Measurements from ENCODE around the gene BATF. TPM values are rescaled to one million over a fixed set of nuclear protein-coding genes. Genes with fewer than 3 reads are reported as not detected.

BATF gene
- total RNA-seq, 1 donor from 2014 or later = 1.7 TPM

GRCh38 chr14:75525969-75526368 is 3.7 kb downstream of the BATF start:
- intact Hi-C loops (cut with DNase I) = no loop called here

DNA sequence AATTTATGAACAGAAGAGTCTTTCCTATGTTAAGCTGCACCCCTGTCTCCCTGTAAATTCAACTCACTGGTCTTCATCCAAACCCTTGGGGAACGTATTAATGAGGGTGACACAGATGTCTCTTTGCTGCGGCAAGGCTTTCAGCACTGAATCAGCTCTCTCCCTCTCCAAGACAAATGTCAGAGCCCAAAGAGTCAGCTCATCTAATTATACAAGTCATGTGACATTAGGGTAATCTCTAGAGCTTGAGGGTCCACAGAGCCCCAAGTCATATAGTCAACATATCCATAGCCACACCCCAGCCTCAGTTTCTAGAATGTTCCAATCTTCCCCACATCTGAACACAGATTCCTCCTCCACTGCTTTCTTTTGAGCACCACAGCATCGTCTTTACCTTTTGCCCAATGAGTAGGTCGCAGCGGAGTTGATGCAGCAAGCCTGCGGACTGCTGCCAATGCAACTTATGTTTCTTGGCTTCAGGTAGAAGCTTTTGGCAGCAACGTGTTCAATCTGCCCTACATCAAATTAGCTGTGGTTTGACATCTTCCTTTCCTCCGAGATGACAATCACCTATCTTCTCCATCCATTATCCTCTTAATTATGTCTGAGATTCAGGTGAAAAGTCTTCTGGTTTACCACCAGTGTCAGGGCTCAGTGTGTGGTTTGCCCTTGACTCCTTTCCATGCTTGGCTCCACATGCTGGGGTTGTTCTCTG is 5.3 kb downstream of the BATF start:
- ATAC-seq (no peak), DNase-seq (ENCODE audit: low spot score) (no peak)
- intact Hi-C loops (cut with DNase I) = no loop called here

More at GRCh38 chr14:75525969-75526368, 3.7 kb downstream of the BATF start:
- ATAC-seq (no peak), DNase-seq (ENCODE audit: low spot score) (no peak)

DNA sequence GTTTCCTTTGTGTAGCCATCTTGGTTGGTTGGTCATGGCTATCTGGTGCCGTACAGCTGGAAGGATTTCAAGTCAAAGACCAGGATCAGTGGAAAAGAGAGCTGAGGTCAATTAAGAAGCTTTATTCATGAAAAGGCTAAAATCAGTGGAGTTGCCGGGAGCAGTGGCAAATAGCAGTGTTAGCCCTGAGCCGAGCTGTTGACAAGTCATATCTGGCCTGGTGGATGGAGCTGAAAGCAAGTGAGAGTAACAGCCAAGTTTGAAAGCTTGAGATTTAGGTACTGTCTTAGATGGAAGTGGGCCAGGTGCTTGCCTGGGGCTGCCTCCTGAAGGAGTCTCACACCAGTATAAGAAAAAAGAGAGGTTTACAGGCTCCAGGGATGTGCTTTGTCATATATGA is 9.0 kb downstream of the BATF start:
- intact Hi-C loops (cut with DNase I) = no loop called here

DNA sequence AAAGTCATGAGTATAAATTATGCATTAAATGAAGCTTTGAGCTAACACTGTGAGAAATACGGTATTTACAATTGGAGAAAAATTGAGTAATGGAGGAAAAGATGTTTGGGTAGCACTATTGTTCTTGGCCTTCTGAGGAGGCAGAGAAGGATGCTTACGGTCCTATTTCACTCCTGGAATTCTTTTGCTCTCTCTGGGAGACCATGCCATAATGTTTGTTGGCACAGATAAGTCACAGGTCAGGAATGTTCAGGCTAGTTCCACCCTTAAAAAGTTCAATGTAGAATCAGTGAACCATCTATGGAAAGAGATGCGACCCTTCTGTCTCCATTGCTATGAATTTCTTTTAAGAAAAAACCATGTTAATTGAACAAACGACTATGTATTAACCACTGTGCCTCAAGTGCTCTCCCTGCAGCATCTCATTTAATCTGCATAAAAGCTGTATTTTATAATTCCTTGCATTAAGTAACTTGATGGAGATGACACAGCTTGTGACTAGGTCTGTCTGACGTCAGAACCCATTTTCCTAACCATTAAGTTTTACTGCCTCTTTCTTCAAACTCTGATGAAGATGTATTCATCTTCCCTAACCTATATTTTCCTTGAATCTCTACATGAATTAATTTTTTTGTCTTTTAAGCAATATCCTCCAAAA is 9.5 kb downstream of the BATF start:
- intact Hi-C loops (cut with DNase I) = no loop called here
- DNase-seq (ENCODE audit: low spot score) = no peak
- no peak for ATAC-seq

More for the DNA sequence above, 9.0 kb downstream of the BATF start:
- no peak for ATAC-seq
- DNase-seq (ENCODE audit: low spot score) = no peak

- ATAC-seq (no peak), DNase-seq (ENCODE audit: low spot score) (no peak)
- intact Hi-C loops (cut with DNase I) = no loop called here
These were observed 11.7 kb downstream of the BATF start for GRCh38 chr14:75533791-75534555.

DNA sequence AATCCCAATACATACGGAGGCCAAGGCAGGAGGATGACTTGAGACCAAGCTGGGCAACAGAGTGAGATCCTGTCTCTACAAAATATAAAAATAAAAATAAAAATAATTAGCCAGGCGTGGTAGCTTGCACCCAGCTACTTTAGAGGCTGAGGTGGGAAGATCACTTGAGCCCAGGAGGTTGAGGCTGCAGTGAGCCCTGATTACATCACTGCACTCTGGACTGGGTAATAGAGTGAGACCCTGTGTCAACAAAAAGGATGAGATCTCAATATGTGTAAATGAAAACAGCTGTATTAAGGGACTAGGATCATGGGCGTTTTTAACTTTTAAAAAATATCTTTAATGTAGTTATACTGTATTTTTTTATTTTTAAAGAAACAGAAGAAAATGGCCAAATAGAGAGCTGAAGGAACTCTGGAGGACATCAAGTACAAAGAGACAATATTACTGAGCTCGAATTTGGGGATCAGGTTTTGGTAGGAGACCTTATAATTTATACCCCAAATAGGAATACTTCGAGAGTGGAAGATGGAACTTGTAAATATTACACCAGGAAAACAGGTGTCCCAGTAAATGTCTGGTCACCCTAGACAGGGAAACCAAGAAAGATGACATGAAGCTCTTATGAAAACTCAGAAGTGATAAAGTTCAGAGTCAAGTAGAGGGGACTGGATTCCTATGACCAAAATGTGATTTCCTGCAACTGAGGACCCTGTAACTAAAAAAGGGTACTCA is 13.1 kb downstream of the BATF start:
- no peak for ATAC-seq
- no peak for DNase-seq (ENCODE audit: low spot score)
- intact Hi-C loops (cut with DNase I) = no loop called here

DNA sequence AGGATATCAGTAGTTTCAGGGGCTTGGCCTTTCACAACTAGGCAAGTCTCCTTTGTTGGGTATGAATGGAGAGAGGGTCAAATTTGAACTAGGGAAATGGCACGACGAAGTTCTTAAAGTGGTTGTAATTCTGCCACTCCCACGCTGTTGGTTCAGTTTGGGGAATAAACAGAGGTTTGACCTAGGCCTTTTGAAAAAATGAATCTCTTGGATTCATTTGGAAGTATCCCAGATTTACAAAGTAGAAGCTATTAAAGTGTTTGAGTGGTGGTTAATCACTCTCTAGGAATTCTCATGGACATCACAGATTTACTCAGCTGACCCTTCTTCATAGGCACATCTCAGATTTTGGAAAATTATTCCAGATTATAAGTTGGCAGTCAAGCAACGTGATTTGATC is 14.8 kb downstream of the BATF start:
- DNase-seq (ENCODE audit: low spot score) (no peak), ATAC-seq (no peak)
- intact Hi-C loops (cut with DNase I) = no loop called here

GRCh38 chr14:75539162-75539560 is 16.9 kb downstream of the BATF start:
- ATAC-seq = no peak
- intact Hi-C loops (cut with DNase I) = no loop called here
- no peak for DNase-seq (ENCODE audit: low spot score)

DNA sequence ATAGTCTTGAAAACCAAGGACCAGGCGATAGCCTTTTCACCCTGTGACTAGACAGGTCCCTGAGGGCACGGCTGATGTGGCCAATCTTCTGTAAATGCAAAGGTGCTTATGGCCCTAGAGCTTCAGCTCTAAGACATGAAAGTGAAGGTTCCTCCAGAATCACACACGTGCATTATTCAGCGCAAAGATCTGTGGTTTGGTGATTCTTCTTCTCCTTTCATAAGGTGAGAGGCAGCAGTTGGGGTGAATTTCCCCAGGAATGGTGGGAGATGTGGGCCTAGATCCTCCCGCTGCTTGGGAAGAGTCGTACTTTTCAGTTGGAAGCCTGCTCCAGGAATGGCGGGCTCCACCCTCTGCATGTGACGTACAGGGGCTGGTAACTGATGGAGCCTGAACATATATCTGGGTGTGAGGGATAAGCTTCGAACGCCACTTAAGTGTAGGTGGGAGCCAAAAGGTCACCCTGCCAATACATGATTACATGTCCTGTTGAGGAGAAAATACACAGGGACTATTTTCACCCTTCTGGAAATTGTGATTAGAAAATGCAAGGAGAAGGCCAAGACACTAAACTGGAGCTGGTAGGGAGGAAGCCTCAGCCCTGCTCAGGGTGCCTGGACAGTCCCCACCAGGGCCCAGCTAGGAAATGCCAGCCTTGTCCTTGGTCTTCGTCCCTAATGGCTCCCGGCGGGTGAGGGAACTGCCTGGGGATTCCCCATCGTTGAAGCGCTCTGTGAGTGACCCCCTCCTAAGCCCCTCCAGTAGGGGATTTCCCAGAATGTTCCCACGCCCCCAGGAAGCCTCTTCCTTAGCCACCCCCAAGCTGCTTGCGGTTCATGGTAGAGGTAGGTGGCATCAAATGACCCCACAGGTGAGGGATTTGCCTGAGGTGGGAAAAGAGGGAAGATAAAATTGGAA is 17.6 kb downstream of the BATF start:
- intact Hi-C loops (cut with DNase I) = no loop called here
- no peak for DNase-seq (ENCODE audit: low spot score)
- ATAC-seq = no peak

- intact Hi-C loops (cut with DNase I) = no loop called here
- DNase-seq (ENCODE audit: low spot score) (no peak), ATAC-seq (no peak)
These were observed 18.2 kb downstream of the BATF start for GRCh38 chr14:75540479-75540851.

DNA sequence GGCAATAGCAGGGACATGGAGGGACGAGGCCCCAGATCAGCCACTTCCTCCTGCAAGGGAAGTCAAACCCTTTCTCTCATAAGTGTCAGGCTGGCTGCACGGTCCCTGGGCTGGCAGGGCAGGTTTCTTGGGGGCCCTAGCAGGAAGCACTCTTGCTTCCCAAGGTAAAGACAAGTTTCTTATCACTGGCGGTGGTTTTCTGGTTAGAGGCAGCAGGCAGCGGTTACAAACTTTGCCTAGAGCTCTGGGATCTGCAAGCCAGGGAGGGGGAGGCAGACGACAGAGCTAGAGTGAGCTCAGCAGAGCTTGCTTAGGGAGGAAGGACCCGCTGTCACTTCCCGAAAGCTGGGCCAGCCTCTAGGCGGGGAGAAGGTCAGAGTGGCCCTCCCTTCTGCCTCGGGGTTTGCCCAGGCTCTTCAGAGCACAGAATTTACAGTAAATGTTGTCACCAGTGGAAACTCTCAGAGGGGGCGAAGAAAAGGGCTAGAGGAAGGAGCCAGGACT is 20.4 kb downstream of the BATF start:
- peak; percentile 72 for DNase-seq (ENCODE audit: low spot score)

DNA sequence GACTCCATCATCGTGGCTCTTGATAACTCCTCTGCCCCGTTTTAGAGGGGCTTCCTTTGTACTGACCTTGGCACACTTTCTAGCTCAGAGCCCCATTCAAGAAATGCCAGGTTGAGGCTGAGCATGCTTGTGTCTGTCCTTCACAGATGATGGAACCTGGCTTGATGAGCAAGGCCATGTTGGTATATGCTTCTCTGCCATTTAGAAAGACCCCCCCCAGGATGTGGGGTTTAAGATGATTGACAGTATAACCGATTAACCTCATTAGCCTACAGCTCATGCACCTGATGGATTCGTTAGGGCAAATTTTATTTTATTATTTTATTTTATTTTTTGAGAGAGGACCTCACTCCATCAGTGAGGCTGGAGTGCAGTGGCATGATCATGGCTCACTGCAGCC is 21.0 kb downstream of the BATF start:
- intact Hi-C loops (cut with DNase I) = no loop called here
- no peak for DNase-seq (ENCODE audit: low spot score)
- no peak for ATAC-seq

More for the DNA sequence above, 20.4 kb downstream of the BATF start:
- intact Hi-C loops (cut with DNase I) = no loop called here
- peak; percentile 83 for ATAC-seq

GRCh38 chr14:75543786-75544185 is 21.5 kb downstream of the BATF start:
- ATAC-seq (no peak), DNase-seq (ENCODE audit: low spot score) (no peak)
- intact Hi-C loops (cut with DNase I) = no loop called here

GRCh38 chr14:75545907-75546306 is 23.6 kb downstream of the BATF start:
- DNase-seq (ENCODE audit: low spot score) (no peak), ATAC-seq (no peak)
- intact Hi-C loops (cut with DNase I) = no loop called here

- ATAC-seq (peak; percentile 41), DNase-seq (ENCODE audit: low spot score) (no peak)
- intact Hi-C loops (cut with DNase I) = no loop called here
These were observed 25.4 kb downstream of the BATF start for GRCh38 chr14:75547552-75548250.

DNA sequence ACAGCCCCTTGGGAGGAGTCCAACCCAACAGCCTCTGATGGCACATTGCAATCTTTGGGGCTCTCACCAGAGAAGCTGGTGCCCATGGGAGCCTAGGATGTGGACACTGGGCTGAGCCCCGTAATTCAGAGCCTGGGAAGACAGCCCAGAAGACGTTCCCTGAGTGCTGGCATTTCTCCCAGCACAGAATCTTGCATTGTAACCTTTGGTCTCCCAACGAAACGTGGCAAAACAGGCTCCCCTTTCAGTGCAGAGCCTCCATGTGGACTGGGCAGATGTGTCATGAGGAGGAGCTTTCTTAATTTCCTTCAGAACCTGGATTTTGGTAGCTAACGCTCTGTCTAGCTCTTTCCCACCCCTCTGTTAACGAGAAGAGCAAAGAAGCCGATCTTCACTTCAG is 26.3 kb downstream of the BATF start:
- no peak for DNase-seq (ENCODE audit: low spot score)
- intact Hi-C loops (cut with DNase I) = no loop called here
- ATAC-seq = peak; percentile 62

GRCh38 chr14:75549169-75549568 is 26.9 kb downstream of the BATF start:
- DNase-seq (ENCODE audit: low spot score) (no peak), ATAC-seq (peak; percentile 29)
- intact Hi-C loops (cut with DNase I) = no loop called here

DNA sequence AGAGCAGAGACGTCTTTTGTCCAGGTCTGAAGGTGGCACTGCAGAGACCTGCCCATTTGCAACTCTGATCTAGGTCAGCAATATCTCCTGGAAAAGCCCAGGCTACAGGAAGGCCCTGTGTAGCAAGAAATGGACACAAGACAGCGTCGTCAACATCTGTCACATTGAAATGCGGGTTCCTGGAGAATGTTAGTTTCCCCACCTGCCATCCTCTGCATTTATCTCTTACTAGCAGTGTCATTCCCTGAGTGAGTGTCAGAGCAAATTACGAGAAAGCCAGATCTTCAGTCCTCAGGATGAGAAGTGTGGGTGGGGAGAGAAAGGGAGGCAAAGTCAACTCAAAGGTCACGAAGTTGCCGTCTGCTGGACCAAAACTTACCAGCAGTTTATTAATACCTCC is 28.8 kb downstream of the BATF start:
- DNase-seq (ENCODE audit: low spot score) (no peak), ATAC-seq (no peak)

More for the DNA sequence above, 28.8 kb downstream of the BATF start:
- intact Hi-C loops (cut with DNase I) = no loop called here
